Left lung (tissue), 10 donors: ENCODE measurements around the gene RARRES1. TPM values are rescaled to one million over a fixed set of nuclear protein-coding genes. Genes with fewer than 3 reads are reported as not detected.
"Not testable (repeated sequence)": the region's sequence is repeated elsewhere in the genome, so short reads cannot be mapped to it uniquely, and the experiment has no call there.

Experiments used
- ATAC-seq: fragments of 200-7000 bp; cut with Tn5 transposase; one replicate; pipeline ENCODE4 v1.9.1; 2020; ENCODE audit warnings: moderate library complexity
- DNase-seq, 4 donors: peaks; one replicate each; pipeline ENCODE4 v3.0.0-alpha.2; 2013 to 2020
- H3K27ac ChIP-seq, 2 donors: fragments of 200-600 bp; sonication (generic) in 1 of 2; one replicate each; pipeline versions ENCODE4 v1.5.0 to v1.8.0; 2020 to 2021
- H3K27me3 ChIP-seq, 2 donors: fragments of 200-600 bp; sonication (generic) in 1 of 2; one replicate each; pipeline versions ENCODE4 v1.5.0 to v1.8.0; 2020 to 2021
- H3K36me3 ChIP-seq, 2 donors: fragments of 200-600 bp; sonication (generic) in 1 of 2; one replicate each; pipeline versions ENCODE4 v1.5.0 to v1.8.0; 2020 to 2021
- H3K4me1 ChIP-seq, 2 donors: fragments of 200-600 bp; one replicate each; pipeline ENCODE4 v1.8.0; 2021
- H3K4me3 ChIP-seq, 2 donors: fragments of 200-600 bp; sonication (generic) in 1 of 2; one replicate each; pipeline versions ENCODE4 v1.5.0 to v1.8.0; 2020 to 2021; ENCODE audit warnings: mild to moderate bottlenecking in 1 of 2
- H3K9me3 ChIP-seq, 2 donors: fragments of 200-600 bp; sonication (generic) in 1 of 2; one replicate each; pipeline versions ENCODE4 v1.5.0 to v1.8.0; 2020 to 2021
- CTCF ChIP-seq, 2 donors: fragments of 200-600 bp; sonication (generic) in 1 of 2; IDR thresholded peaks; one replicate each; pipeline versions ENCODE4 v1.5.0 to v1.8.0; 2021; ENCODE audit warnings: antibody characterized with exemption in 2 of 2
- intact Hi-C, 2 donors: fragments of 100-400 bp; cut with DNase I; formaldehyde crosslinking; loops; one replicate each; pipeline versions ENCODE4 v1.11.2 to v1.14.2; 2022
- polyA plus RNA-seq, 6 donors: library from polyadenylated mRNA; unstranded; fragments of 120-200 nt; gene quantifications; one replicate each; pipeline ENCODE4 v1.2.1, GENCODE V29; 2013; ENCODE audit not compliant: insufficient read length in 6 of 6
- total RNA-seq, 2 donors: library from RNA; stranded (reverse); fragmentation: NEBNext Ultra II Directional; extraction: Animal tissue kit (Norgen Biotek cat#: 25700); gene quantifications; one replicate each; pipeline ENCODE4 v1.2.1, GENCODE V29; 2021
- donor health status: DM: no; HTN: yes; CAD: no.
- donor health status: DM: no; HTN: no; CAD: no.

The RARRES1 gene
- total and polyA plus RNA-seq, 8 donors = 39.4 to 131 (median 65.2) TPM

- Histone ChIP-seq H3K4me3 (no peak overlapping the region), H3K36me3 (peaks cover 0 to 12% of the 10 kb centered on the region in 2 donors), H3K9me3 (no peaks in the 10 kb centered on the region), H3K27me3 (no peaks in the 10 kb centered on the region), H3K4me1 (peaks cover 4 to 13% of the 10 kb centered on the region in 2 donors), H3K27ac (no peak overlapping the region)
- ATAC-seq (no peak), DNase-seq (no peak)
- intact Hi-C loops = no loop called here
- no peak for TF ChIP-seq CTCF (IDR thresholded peaks at IDR 0.05)
These were observed 30.7 kb downstream of the RARRES1 start for GRCh38 chr3:158701420-158702065.

- TF ChIP-seq CTCF (IDR thresholded peaks at IDR 0.05) = no peak
- DNase-seq (no peak), ATAC-seq (no peak)
- no peaks in the 10 kb centered on the region for H3K27me3 ChIP-seq
- intact Hi-C loops = no loop called here
- peaks cover 0 to 12% of the 10 kb centered on the region in 2 donors for H3K36me3 ChIP-seq
- H3K4me1 ChIP-seq = peaks cover 4 to 13% of the 10 kb centered on the region in 2 donors
- no peaks in the 10 kb centered on the region for H3K9me3 ChIP-seq
- no peak overlapping the region for H3K27ac ChIP-seq
- no peak overlapping the region for H3K4me3 ChIP-seq
These were observed 31.7 kb downstream of the RARRES1 start for GRCh38 chr3:158700559-158700958.

- TF ChIP-seq CTCF (IDR thresholded peaks at IDR 0.05) = no peak
- Histone ChIP-seq H3K4me3 (no peak overlapping the region), H3K27ac (no peak overlapping the region), H3K9me3 (no peaks in the 10 kb centered on the region), H3K27me3 (no peaks in the 10 kb centered on the region), H3K4me1 (peaks cover 0 to 11% of the 10 kb centered on the region in 2 donors), H3K36me3 (peaks cover 0 to 9% of the 10 kb centered on the region in 2 donors)
- ATAC-seq = no peak
- DNase-seq = no peak
- intact Hi-C loops = no loop called here
These were observed 35.6 kb downstream of the RARRES1 start for GRCh38 chr3:158696618-158697017.

GRCh38 chr3:158693866-158694456, 38.3 kb downstream of the RARRES1 start:
- H3K27me3 ChIP-seq, H3K4me1 ChIP-seq, H3K9me3 ChIP-seq, H3K4me3 ChIP-seq, ATAC-seq, H3K27ac ChIP-seq, intact Hi-C loops, DNase-seq: not testable (repeated sequence)
- peaks cover 0 to 25% of the 10 kb centered on the region in 2 donors for H3K36me3 ChIP-seq

- intact Hi-C loops = no loop called here
- TF ChIP-seq CTCF (IDR thresholded peaks at IDR 0.05) = no peak
These were observed 47.1 kb downstream of the RARRES1 start for GRCh38 chr3:158685159-158685558.

More at GRCh38 chr3:158685159-158685558, 47.1 kb downstream of the RARRES1 start:
- Histone ChIP-seq H3K27me3 (no peaks in the 10 kb centered on the region), H3K27ac (no peak overlapping the region), H3K4me3 (no peak overlapping the region), H3K9me3 (no peaks in the 10 kb centered on the region), H3K36me3 (peaks cover 0 to 30% of the 10 kb centered on the region in 2 donors), H3K4me1 (no peaks in the 10 kb centered on the region)
- no peak for ATAC-seq
- no peak for DNase-seq
